MCF 10A (cell line): Measurements from ENCODE around the gene ULK4. TPM values are rescaled to one million over a fixed set of nuclear protein-coding genes. Genes with fewer than 3 reads are reported as not detected.
"Not testable (repeated sequence)": the region's sequence is repeated elsewhere in the genome, so short reads cannot be mapped to it uniquely, and the experiment has no call there.

Source experiments
- BruUV-seq: library from RNA; stranded (reverse); fragments of 400-500 nt; replicated peaks from 2 replicates; lab custom pipeline; 2021; lab: Mats Ljungman, UMichigan
- CTCF ChIA-PET: fragments of 300-600 bp; sonication (Branson Sonifier 250); formaldehyde crosslinking; extraction: SDS; loops from one replicate; lab custom pipeline; 2021; ENCODE audit warnings: antibody characterized with exemption, inconsistent platforms; lab: Yijun Ruan, JAX
- POLR2A ChIA-PET: fragments of 300-600, 350-650 bp; sonication (Branson Sonifier 250); formaldehyde crosslinking; extraction: SDS; loops from one replicate; lab custom pipeline; 2020; ENCODE audit warnings: antibody characterized with exemption, inconsistent platforms; lab: Yijun Ruan, JAX
- DNase-seq: peaks from one replicate; pipeline ENCODE4 v3.0.0-alpha.2; 2018; ENCODE audit not compliant: unreplicated experiment
- H3K27ac Mint-ChIP-seq: one replicate; pipeline ENCODE4 v1.8.0; 2022; ENCODE audit warnings: mild to moderate bottlenecking, low read depth, mixed read lengths; ENCODE audit not compliant: unreplicated experiment
- H3K27me3 Mint-ChIP-seq: one replicate; pipeline ENCODE4 v1.8.0; 2022; ENCODE audit warnings: mixed read lengths; ENCODE audit not compliant: insufficient read depth, unreplicated experiment
- H3K36me3 Mint-ChIP-seq: one replicate; pipeline ENCODE4 v1.8.0; 2022; ENCODE audit warnings: mild to moderate bottlenecking, moderate library complexity, mixed read lengths; ENCODE audit not compliant: insufficient read depth, unreplicated experiment
- H3K4me1 Mint-ChIP-seq: one replicate; pipeline ENCODE4 v1.8.0; 2022; ENCODE audit warnings: mixed read lengths; ENCODE audit not compliant: insufficient read depth, unreplicated experiment
- H3K4me3 Mint-ChIP-seq: one replicate; pipeline ENCODE4 v1.8.0; 2022; ENCODE audit warnings: mild to moderate bottlenecking, moderate library complexity, mixed read lengths; ENCODE audit not compliant: unreplicated experiment
- H3K9me3 Mint-ChIP-seq: one replicate; pipeline ENCODE4 v1.8.0; 2022; ENCODE audit warnings: mixed read lengths; ENCODE audit not compliant: unreplicated experiment
- intact Hi-C: fragments of 100-400 bp; cut with micrococcal nuclease; formaldehyde crosslinking; loops from 2 replicates; pipeline ENCODE4 v1.14.1; 2022
- total RNA-seq: library from RNA; stranded (reverse); gene quantifications from 2 replicates; pipeline ENCODE4 v1.2.3, GENCODE V29; 2022
- TF ChIP-seq, protein P1 (sequence below): fragments of 200-600 bp; IDR thresholded peaks from one replicate; pipeline ENCODE4 v1.8.0; 2022; ENCODE audit warnings: antibody characterized with exemption, mild to moderate bottlenecking; ENCODE audit not compliant: unreplicated experiment

Gene ULK4
- total RNA-seq, 1 experiment from 2014 or later: 7.8 TPM

DNA sequence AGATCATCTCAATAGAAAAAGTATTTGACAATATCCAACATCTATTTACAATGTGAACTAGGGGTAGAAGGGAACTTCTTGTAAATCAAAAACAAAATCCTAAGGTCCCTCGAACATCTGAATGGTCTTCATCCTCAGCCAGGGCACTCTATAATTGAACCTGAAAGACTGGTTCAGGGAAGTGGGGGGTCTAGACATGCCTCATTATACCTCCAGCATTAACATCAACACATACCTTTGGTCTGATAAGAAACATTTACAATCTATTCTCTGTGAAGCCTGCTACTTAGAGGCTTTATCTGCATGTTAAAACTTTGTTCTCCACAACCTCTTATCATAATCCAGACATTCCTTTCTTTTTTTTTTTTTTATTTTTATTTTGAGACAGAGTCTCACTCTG lies 550.8 kb downstream of the ULK4 start:
- BruUV-seq: no TSS peak
- POLR2A ChIA-PET: no interaction called here
- CTCF ChIA-PET: no interaction called here

DNA sequence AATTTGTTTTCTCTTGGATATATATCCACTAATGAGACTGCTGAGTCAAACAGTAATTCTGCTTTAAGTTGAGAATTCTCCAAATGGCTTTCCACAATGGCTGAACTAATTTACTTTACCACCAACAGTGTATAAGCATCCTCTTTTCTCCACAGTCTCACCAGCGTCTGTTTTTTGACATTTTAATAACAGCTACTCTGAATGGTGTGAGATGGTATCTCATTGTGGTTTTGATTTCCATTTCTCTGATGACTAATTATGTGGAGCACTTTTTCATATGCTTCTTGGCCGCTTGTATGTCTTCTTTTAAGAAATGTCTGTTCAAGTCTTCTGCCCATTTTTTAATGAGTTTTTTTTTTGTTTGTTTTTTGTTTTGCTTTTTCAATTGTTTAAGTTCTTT lies 556.4 kb downstream of the ULK4 start:
- DNase-seq: no peak
- no peak overlapping the region for H3K4me3 Mint-ChIP-seq
- H3K27me3 Mint-ChIP-seq: no peaks in the 10 kb centered on the region
- intact Hi-C loops: no loop called here
- ChIA-PET POLR2A (no interaction called here), CTCF (no interaction called here)
- H3K9me3 Mint-ChIP-seq: peaks cover 11% of the 10 kb centered on the region
- H3K36me3 Mint-ChIP-seq: no peaks in the 10 kb centered on the region
- TF ChIP-seq, protein P1, sequence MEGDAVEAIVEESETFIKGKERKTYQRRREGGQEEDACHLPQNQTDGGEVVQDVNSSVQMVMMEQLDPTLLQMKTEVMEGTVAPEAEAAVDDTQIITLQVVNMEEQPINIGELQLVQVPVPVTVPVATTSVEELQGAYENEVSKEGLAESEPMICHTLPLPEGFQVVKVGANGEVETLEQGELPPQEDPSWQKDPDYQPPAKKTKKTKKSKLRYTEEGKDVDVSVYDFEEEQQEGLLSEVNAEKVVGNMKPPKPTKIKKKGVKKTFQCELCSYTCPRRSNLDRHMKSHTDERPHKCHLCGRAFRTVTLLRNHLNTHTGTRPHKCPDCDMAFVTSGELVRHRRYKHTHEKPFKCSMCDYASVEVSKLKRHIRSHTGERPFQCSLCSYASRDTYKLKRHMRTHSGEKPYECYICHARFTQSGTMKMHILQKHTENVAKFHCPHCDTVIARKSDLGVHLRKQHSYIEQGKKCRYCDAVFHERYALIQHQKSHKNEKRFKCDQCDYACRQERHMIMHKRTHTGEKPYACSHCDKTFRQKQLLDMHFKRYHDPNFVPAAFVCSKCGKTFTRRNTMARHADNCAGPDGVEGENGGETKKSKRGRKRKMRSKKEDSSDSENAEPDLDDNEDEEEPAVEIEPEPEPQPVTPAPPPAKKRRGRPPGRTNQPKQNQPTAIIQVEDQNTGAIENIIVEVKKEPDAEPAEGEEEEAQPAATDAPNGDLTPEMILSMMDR: no peak
- H3K27ac Mint-ChIP-seq: no peak overlapping the region
- no TSS peak for BruUV-seq
- H3K4me1 Mint-ChIP-seq: no peaks in the 10 kb centered on the region

More for the DNA sequence above, 550.8 kb downstream of the ULK4 start:
- H3K9me3 Mint-ChIP-seq: peaks cover 10% of the 10 kb centered on the region
- TF ChIP-seq, protein P1: no peak
- no peak overlapping the region for H3K4me3 Mint-ChIP-seq
- intact Hi-C loops: no loop called here
- H3K27ac Mint-ChIP-seq: no peak overlapping the region
- no peaks in the 10 kb centered on the region for H3K4me1 Mint-ChIP-seq
- no peaks in the 10 kb centered on the region for H3K27me3 Mint-ChIP-seq
- DNase-seq: no peak
- H3K36me3 Mint-ChIP-seq: no peaks in the 10 kb centered on the region

DNA sequence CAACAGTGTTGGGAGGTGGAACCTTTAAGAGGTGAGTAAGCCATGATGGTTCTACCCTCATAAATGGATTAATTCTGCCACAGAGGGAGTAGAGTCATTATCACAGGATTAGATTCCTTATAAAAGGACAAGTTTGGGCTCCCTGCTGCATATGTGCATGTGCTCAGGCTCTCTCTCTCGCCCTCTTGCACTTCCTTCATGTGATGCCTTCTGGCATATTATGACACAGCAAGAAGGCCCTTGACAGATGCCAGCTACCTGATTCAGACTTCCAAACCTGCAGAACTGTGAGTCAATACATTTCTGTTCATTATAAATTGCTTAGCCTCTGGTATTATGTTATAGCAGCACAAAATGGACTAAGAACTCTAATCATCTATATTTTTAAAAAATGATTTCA lies 557.3 kb downstream of the ULK4 start:
- intact Hi-C loops: no loop called here
- CTCF ChIA-PET: no interaction called here
- TF ChIP-seq, protein P1: no peak
- no peak for DNase-seq
- no peak overlapping the region for H3K27ac Mint-ChIP-seq
- H3K4me1 Mint-ChIP-seq: no peaks in the 10 kb centered on the region
- no peak overlapping the region for H3K4me3 Mint-ChIP-seq
- H3K9me3 Mint-ChIP-seq: peaks cover 11% of the 10 kb centered on the region
- POLR2A ChIA-PET: no interaction called here
- no peaks in the 10 kb centered on the region for H3K36me3 Mint-ChIP-seq
- H3K27me3 Mint-ChIP-seq: no peaks in the 10 kb centered on the region
- BruUV-seq: no TSS peak

DNA sequence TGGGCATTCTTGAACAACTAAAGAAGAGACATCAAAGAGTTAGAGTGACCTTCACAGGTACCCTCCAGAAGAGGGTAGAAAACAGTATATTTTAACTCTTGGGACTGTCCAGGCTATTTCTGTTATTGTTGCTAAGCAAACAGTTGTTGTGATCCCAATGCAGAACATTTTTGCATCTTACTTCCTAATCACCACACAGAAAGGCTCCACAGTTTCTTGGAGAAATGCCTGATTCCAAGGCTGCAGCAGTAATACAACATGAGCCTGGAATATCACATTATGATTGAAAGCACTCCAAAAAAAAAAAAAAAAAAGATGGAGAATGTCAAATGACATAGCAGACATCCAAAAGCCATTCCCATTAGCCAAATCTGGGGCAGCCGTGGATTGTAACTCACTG lies 567.0 kb downstream of the ULK4 start:
- no TSS peak for BruUV-seq

DNA sequence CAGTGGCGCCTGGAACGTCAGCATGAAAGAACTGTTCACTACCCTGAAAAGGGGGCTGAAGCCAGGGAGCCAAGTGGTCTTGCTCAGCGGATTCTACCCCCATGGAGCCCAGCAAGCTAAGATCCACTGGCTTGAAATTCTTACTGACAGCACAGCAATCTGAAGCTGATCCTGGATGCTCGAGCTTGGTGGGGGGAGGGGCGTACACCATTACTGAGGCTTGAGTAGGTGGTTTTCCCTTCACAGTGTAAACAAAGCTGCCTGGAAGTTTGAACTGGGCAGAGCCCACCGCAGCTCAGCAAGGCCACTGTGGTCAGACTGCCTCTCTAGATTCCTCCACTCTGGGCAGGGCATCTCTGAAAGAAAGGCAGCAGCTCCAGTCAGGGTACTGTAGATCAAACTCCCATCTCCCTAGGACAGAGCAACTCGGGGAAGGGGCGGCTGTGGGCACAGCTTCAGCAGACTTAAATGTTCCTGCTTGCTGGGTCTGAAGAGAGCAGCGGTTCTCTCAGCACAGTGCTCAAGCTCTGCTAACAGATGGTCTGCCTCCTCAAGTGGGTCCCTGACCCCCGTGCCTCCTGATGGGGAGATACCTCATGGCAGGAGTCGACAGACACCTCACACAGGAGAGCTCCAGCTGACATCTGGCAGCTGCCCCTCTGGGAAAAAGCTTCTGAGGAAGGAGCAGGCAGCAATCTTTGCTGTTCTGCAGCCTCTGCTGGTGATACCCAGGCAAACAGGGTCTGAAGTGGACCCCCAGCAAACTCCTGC lies 591.0 kb downstream of the ULK4 start:
- H3K36me3 Mint-ChIP-seq, intact Hi-C loops, BruUV-seq, POLR2A ChIA-PET, H3K4me1 Mint-ChIP-seq, DNase-seq, H3K27ac Mint-ChIP-seq, H3K4me3 Mint-ChIP-seq: not testable (repeated sequence)
- CTCF ChIA-PET: interaction anchor here (0.6 kb wide), 1 partner anchor 58 kb away, joined by 4 read pairs; no protein-coding TSS in a partner anchor
- H3K27me3 Mint-ChIP-seq: peaks cover 10% of the 10 kb centered on the region
- H3K9me3 Mint-ChIP-seq: peaks cover 24% of the 10 kb centered on the region

More for the DNA sequence above, 567.0 kb downstream of the ULK4 start:
- Mint-ChIP-seq H3K27me3 (no peaks in the 10 kb centered on the region), H3K36me3 (no peaks in the 10 kb centered on the region), H3K4me3 (no peak overlapping the region), H3K27ac (no peak overlapping the region), H3K9me3 (no peaks in the 10 kb centered on the region), H3K4me1 (no peaks in the 10 kb centered on the region)
- intact Hi-C loops: no loop called here
- ChIA-PET CTCF (no interaction called here), POLR2A (no interaction called here)
- DNase-seq: no peak
- TF ChIP-seq, protein P1: no peak
